Neural progenitor cell (in vitro differentiated cells): ENCODE results near the gene RELCH. TPM values are rescaled to one million over a fixed set of nuclear protein-coding genes. Genes with fewer than 3 reads are reported as not detected.

ENCODE experiments used
- DNase-seq: peaks from one replicate; pipeline ENCODE4 v3.0.0-alpha.2; 2016; ENCODE audit warnings: low spot score
- H2AFZ ChIP-seq: fragments of 200-600 bp; sonication (generic); replicated peaks from 2 replicates; pipeline ENCODE4 v1.6.1; 2016; ENCODE audit warnings: antibody characterized with exemption
- H3F3A ChIP-seq: fragments of 200-600 bp; sonication (generic); 2 replicates; pipeline ENCODE4 v1.6.1; 2016; ENCODE audit warnings: antibody characterized with exemption, low read depth
- H3K27ac ChIP-seq: fragments of 200-600 bp; sonication (generic); 2 replicates; pipeline ENCODE4 v1.5.1; 2016; ENCODE audit warnings: mild to moderate bottlenecking
- H3K27me3 ChIP-seq: fragments of 200-600 bp; sonication (generic); 2 replicates; pipeline ENCODE4 v1.6.1; 2016; ENCODE audit warnings: mild to moderate bottlenecking, moderate library complexity
- H3K36me3 ChIP-seq: fragments of 200-600 bp; sonication (generic); 2 replicates; pipeline ENCODE4 v1.5.1; 2016
- H3K4me1 ChIP-seq: fragments of 200-600 bp; sonication (generic); 2 replicates; pipeline ENCODE4 v1.6.1; 2016; ENCODE audit warnings: mixed run types
- H3K4me2 ChIP-seq: fragments of 200-600 bp; sonication (generic); 2 replicates; pipeline ENCODE4 v1.6.1; 2016
- H3K4me3 ChIP-seq: fragments of 200-600 bp; sonication (generic); 2 replicates; pipeline ENCODE4 v1.5.1; 2016
- H3K79me2 ChIP-seq: fragments of 200-600 bp; sonication (generic); 2 replicates; pipeline ENCODE4 v1.6.1; 2016; ENCODE audit warnings: low read depth
- H3K9ac ChIP-seq: fragments of 200-600 bp; sonication (generic); 2 replicates; pipeline ENCODE4 v1.6.1; 2016
- H3K9me3 ChIP-seq: fragments of 200-600 bp; sonication (generic); 2 replicates; pipeline ENCODE4 v1.5.1; 2016; ENCODE audit warnings: low read depth
- H4K20me1 ChIP-seq: fragments of 200-600 bp; sonication (generic); 2 replicates; pipeline ENCODE4 v1.6.1; 2016; ENCODE audit warnings: low read depth
- H3K27ac Mint-ChIP-seq: 3 replicates; pipeline ENCODE4 v1.8.0; 2021; ENCODE audit warnings: mixed read lengths
- H3K27me3 Mint-ChIP-seq: 2 replicates; pipeline ENCODE4 v1.8.0; 2022; ENCODE audit warnings: low read depth, mild to moderate bottlenecking, inconsistent platforms, moderate library complexity, mixed read lengths; ENCODE audit not compliant: insufficient read depth
- H3K36me3 Mint-ChIP-seq: 3 replicates; pipeline ENCODE4 v1.8.0; 2021; ENCODE audit warnings: mixed read lengths
- H3K4me1 Mint-ChIP-seq: 3 replicates; pipeline ENCODE4 v1.8.0; 2021; ENCODE audit warnings: mixed read lengths
- H3K4me3 Mint-ChIP-seq: 3 replicates; pipeline ENCODE4 v1.8.0; 2021; ENCODE audit warnings: mild to moderate bottlenecking, moderate library complexity, mixed read lengths
- H3K9me3 Mint-ChIP-seq: 3 replicates; pipeline ENCODE4 v1.8.0; 2020; ENCODE audit warnings: mixed read lengths
- EZH2 ChIP-seq: fragments of 200-600 bp; sonication (generic); IDR thresholded peaks from 2 replicates; pipeline ENCODE4 v1.6.1; 2017; ENCODE audit warnings: antibody characterized with exemption, mild to moderate bottlenecking, moderate library complexity
- EZH2phosphoT487 ChIP-seq: fragments of 200-600 bp; sonication (generic); IDR thresholded peaks from 2 replicates; pipeline ENCODE4 v1.6.1; 2017; ENCODE audit warnings: antibody characterized with exemption
- total RNA-seq: library from RNA; depleted of rRNA; stranded (reverse); fragments of >200 nt; gene quantifications from 2 replicates; pipeline ENCODE4 v1.2.3, GENCODE V29; 2015; ENCODE audit warnings: low replicate concordance
- TF ChIP-seq, protein P1 (sequence below): fragments of 200-600 bp; sonication (generic); IDR thresholded peaks from 2 replicates; pipeline ENCODE4 v1.5.1; 2017; ENCODE audit warnings: antibody characterized with exemption, mild to moderate bottlenecking

Gene RELCH
- total RNA-seq, 1 donor from 2014 or later = 40.9 TPM

DNA sequence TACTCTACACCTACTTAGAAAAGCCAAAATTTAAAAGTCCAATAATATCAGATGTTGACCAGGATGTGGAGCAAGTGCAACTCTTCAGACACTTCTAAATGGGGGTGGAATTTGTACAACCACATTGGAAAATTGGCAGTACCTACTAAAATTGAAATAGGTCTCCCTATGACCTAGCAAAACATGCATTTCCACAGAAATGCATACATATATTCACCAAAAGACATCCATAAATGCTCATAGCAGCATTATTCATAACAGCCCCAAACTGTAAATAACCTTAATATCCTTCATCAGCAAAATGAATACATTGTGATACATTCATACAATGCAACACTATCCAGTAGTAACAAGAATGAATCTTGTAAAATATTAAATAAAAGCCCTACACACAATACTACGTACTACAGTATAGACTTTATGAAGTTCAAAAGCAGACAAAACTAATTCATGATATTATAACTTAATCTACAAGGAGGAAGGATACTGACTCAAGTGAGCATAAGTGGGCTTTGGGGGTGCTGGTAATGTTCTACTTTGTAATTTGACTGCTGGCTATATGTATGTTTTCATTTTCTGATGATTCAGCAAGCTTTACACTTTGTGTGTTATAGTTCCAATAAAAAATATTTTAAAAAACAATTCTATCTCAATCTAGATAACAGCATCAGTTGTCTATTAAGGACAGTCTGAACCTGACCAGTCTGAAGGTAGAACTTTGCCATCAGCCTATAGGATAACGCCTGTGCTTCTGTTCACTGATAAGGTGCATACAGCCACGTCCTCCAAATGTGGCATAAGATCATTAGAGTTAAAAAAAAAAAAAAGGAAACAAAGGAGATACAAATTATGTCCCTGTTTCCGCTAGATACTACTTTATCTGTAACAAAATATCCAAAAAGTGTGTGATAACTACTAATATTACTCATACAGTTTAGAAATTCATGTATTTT is 131.4 kb downstream of the RELCH start:
- H3K27ac Mint-ChIP-seq = no peak overlapping the region
- TF ChIP-seq EZH2 (no peak), EZH2phosphoT487 (no peak)
- TF ChIP-seq, protein P1, sequence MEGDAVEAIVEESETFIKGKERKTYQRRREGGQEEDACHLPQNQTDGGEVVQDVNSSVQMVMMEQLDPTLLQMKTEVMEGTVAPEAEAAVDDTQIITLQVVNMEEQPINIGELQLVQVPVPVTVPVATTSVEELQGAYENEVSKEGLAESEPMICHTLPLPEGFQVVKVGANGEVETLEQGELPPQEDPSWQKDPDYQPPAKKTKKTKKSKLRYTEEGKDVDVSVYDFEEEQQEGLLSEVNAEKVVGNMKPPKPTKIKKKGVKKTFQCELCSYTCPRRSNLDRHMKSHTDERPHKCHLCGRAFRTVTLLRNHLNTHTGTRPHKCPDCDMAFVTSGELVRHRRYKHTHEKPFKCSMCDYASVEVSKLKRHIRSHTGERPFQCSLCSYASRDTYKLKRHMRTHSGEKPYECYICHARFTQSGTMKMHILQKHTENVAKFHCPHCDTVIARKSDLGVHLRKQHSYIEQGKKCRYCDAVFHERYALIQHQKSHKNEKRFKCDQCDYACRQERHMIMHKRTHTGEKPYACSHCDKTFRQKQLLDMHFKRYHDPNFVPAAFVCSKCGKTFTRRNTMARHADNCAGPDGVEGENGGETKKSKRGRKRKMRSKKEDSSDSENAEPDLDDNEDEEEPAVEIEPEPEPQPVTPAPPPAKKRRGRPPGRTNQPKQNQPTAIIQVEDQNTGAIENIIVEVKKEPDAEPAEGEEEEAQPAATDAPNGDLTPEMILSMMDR = no peak
- Histone ChIP-seq H3K4me3 (no peak overlapping the region), H2AFZ (no peak overlapping the region), H3K27me3 (peaks cover 4% of the 10 kb centered on the region), H3K27ac (no peak overlapping the region), H3K36me3 (no peaks in the 10 kb centered on the region), H3K4me1 (peaks cover 1% of the 10 kb centered on the region), H3K9me3 (no peaks in the 10 kb centered on the region), H3K4me2 (no peak overlapping the region), H4K20me1 (no peaks in the 10 kb centered on the region), H3K79me2 (no peaks in the 10 kb centered on the region), H3F3A (peaks cover 8% of the 10 kb centered on the region), H3K9ac (no peak overlapping the region)
- no peaks in the 10 kb centered on the region for H3K9me3 Mint-ChIP-seq
- H3K4me1 Mint-ChIP-seq = no peaks in the 10 kb centered on the region
- no peaks in the 10 kb centered on the region for H3K36me3 Mint-ChIP-seq
- no peak overlapping the region for H3K4me3 Mint-ChIP-seq
- no peak for DNase-seq
- peaks cover 14% of the 10 kb centered on the region for H3K27me3 Mint-ChIP-seq

DNA sequence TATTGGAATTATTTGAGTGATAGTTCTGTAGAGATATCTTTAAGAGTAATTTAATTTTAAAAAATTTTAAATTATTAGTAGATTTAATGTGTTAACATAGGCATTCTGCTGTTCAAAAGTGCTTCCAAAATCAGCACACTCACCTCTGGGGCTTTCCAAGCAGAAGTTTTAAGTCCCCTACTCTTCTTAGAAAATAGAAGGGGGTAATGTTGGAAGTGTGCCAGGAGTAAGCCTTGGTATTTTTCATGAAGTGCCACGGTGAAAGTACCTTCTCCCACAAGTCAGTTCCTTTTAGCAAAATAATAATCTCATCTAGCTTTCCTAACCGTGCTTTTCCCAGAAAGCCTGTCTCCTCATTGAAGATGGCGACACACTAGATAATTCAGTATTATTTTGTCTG is 134.1 kb downstream of the RELCH start:
- no peaks in the 10 kb centered on the region for H3K9me3 Mint-ChIP-seq
- H3K27ac Mint-ChIP-seq = no peak overlapping the region
- Histone ChIP-seq H3K27ac (no peak overlapping the region), H3K9ac (no peak overlapping the region), H3K4me1 (peaks cover 16% of the 10 kb centered on the region), H3K36me3 (no peaks in the 10 kb centered on the region), H3K79me2 (no peaks in the 10 kb centered on the region), H3K4me2 (no peak overlapping the region), H3K9me3 (no peaks in the 10 kb centered on the region), H4K20me1 (no peaks in the 10 kb centered on the region), H3K27me3 (peaks cover 29% of the 10 kb centered on the region), H3K4me3 (no peak overlapping the region), H2AFZ (no peak overlapping the region), H3F3A (peaks cover 30% of the 10 kb centered on the region)
- DNase-seq = no peak
- peaks cover 33% of the 10 kb centered on the region for H3K27me3 Mint-ChIP-seq
- peaks cover 6% of the 10 kb centered on the region for H3K4me1 Mint-ChIP-seq
- H3K4me3 Mint-ChIP-seq = no peak overlapping the region
- no peaks in the 10 kb centered on the region for H3K36me3 Mint-ChIP-seq
- TF ChIP-seq, protein P1 = no peak

DNA sequence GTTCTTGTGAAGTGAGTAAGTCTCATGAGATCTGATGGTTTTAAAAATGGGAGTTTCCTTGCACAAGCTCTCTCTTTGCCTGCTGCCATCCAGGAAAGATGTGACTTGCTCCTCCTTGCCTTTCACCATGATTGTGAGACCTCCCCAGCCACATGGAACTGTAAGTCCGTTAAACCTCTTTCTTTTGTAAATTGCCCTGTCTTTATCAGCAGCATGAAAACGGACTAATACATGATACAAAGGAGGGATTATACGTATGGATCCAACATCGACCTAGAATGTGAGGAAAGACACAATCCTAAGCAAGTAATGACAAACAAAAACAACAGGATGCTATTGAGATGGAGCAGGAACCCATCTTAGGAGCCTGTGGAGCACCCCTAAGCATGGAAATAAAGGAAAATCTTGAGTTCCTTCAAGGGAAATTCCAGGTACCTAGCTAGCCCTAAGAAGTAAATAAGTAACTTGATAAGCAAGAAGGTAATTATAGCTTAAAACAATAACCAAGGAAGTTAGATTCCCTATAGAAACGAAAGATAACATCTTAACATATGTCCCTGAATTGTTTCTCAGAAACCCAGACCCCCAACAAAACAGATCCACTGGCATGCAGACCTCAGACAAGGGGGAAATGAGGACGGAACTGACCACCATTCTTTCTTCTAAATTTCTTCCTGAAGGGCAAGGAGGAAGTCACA is 136.6 kb downstream of the RELCH start:
- H3K36me3 ChIP-seq = no peaks in the 10 kb centered on the region
- no peaks in the 10 kb centered on the region for H3K9me3 Mint-ChIP-seq
- no peak for TF ChIP-seq EZH2
- TF ChIP-seq, protein P1 = no peak
- no peak for TF ChIP-seq EZH2phosphoT487
- H3K9me3 ChIP-seq = no peaks in the 10 kb centered on the region
- H3K27ac Mint-ChIP-seq = no peak overlapping the region
- peaks cover 30% of the 10 kb centered on the region for H3F3A ChIP-seq
- H3K36me3 Mint-ChIP-seq = no peaks in the 10 kb centered on the region
- peak overlapping the region; percentile 61 for H3K4me3 Mint-ChIP-seq
- no peak overlapping the region for H3K27ac ChIP-seq
- no peak overlapping the region for H3K4me3 ChIP-seq
- peaks cover 21% of the 10 kb centered on the region for H3K4me1 ChIP-seq
- peak overlapping the region; percentile 81 for H3K4me2 ChIP-seq
- DNase-seq = no peak
- peak overlapping the region; percentile 2 for H2AFZ ChIP-seq
- H4K20me1 ChIP-seq = peaks cover 3% of the 10 kb centered on the region
- no peaks in the 10 kb centered on the region for H3K79me2 ChIP-seq
- H3K4me1 Mint-ChIP-seq = peaks cover 8% of the 10 kb centered on the region
- peaks cover 51% of the 10 kb centered on the region for H3K27me3 Mint-ChIP-seq
- H3K9ac ChIP-seq = no peak overlapping the region
- peaks cover 53% of the 10 kb centered on the region for H3K27me3 ChIP-seq
